ENCODE results near the gene CETN2.
"Not testable (repeated sequence)": the region's sequence is repeated elsewhere in the genome, so short reads cannot be mapped to it uniquely, and the experiment has no call there.

The CETN2 gene
- total RNA-seq = 4.7 reads per million, percentile 18 among the genes with 10 or more reads in this experiment

GRCh38 chrX:152830312-152831305 lies at the start of gene CETN2, which contains the start of gene NSDHL:
CETN2 (minus strand) TSS chrX:152830757; CDS start chrX:152830710, 47 bp downstream.
NSDHL (plus strand) TSS chrX:152831063; CDS start chrX:152846325, 15,262 bp downstream.
- peak; percentile 90 for DNase-seq

GRCh38 chrX:152878976-152879755 lies 48.6 kb upstream of the CETN2 start:
- no peak for DNase-seq

GRCh38 chrX:152876931-152877840 lies 46.6 kb upstream of the CETN2 start:
- DNase-seq = no peak

GRCh38 chrX:152873361-152873760 lies 42.8 kb upstream of the CETN2 start:
- no peak for DNase-seq

- DNase-seq = no peak
Observed at GRCh38 chrX:152872522-152872921, 42.0 kb upstream of the CETN2 start.

GRCh38 chrX:152871260-152871659 lies 40.7 kb upstream of the CETN2 start:
- DNase-seq = no peak

- no peak for DNase-seq
Observed at GRCh38 chrX:152869972-152870371, 39.4 kb upstream of the CETN2 start.

GRCh38 chrX:152866386-152866785 lies 35.8 kb upstream of the CETN2 start:
- DNase-seq = no peak

- no peak for DNase-seq
Observed at GRCh38 chrX:152865232-152865920, 34.8 kb upstream of the CETN2 start.

- DNase-seq = no peak
Observed at GRCh38 chrX:152861826-152862225, 31.3 kb upstream of the CETN2 start.

- no peak for DNase-seq
Observed at GRCh38 chrX:152861116-152861515, 30.6 kb upstream of the CETN2 start.

- DNase-seq = no peak
Observed at GRCh38 chrX:152853986-152854385, 23.4 kb upstream of the CETN2 start.

GRCh38 chrX:152850465-152850864 lies 19.9 kb upstream of the CETN2 start:
- DNase-seq = no peak

GRCh38 chrX:152847281-152847680 lies 16.7 kb upstream of the CETN2 start:
- DNase-seq = no peak

- DNase-seq = no peak
Observed at GRCh38 chrX:152845618-152846240, 15.2 kb upstream of the CETN2 start.

- DNase-seq = no peak
Observed at GRCh38 chrX:152844256-152844655, 13.7 kb upstream of the CETN2 start.

- no peak for DNase-seq
Observed at GRCh38 chrX:152843852-152844251, 13.3 kb upstream of the CETN2 start.

- no peak for DNase-seq
Observed at GRCh38 chrX:152842772-152843338, 12.3 kb upstream of the CETN2 start.

- not testable (repeated sequence) for DNase-seq
Observed at GRCh38 chrX:152835470-152835869, 4.9 kb upstream of the CETN2 start.

- no peak for DNase-seq
Observed at GRCh38 chrX:152833378-152833777, 2.8 kb upstream of the CETN2 start.

- no peak for DNase-seq
Observed at GRCh38 chrX:152832520-152832919, 2.0 kb upstream of the CETN2 start.
